Kidney glomerular epithelial cell (primary cell): Measurements from ENCODE around the gene RNF123.

Source experiments
- DNase-seq: peaks from one replicate; lab custom pipeline; 2025; lab: John Stamatoyannopoulos, UW

Gene RNF123

DNA sequence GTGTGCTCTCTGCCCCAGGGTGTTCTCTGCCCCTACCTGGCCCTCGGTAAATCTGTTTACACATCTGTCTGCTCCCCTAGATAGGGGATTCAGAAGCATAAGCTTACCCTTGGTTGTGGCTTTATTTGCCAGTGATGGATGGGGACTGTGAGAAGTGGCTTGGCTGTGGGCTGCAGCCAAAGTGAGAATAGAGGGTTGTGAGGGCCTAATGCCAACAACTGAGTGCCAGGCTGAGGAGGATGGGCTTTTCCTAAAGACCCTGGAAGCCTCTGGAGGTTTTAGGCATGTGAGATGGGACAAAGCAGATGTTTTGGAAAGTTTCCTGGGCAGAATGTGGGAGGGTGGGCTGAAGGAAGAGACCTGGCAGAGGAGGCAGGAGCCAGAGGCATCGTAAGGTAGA, 30.6 kb upstream of the RNF123 start:
- no peak for DNase-seq

DNA sequence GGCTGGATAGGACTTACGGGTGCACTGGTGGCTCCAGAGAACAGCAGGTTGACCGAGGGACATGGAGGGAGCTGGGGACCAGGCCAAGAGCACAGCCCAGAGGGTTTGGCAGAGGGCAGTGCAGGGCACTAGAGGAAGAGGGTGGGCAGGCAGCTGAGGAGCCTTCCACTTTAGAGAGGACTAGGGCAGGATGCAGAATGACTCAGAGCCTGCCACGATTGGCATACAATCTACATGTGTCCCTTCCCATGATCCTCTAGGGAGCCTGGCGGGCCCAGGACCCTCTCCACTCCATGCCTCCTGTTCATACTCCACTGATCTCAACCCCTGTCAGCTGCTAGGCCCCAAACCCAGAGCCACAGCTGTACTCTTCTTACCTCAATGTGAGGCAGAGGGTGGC, 29.6 kb upstream of the RNF123 start:
- DNase-seq = no peak

DNA sequence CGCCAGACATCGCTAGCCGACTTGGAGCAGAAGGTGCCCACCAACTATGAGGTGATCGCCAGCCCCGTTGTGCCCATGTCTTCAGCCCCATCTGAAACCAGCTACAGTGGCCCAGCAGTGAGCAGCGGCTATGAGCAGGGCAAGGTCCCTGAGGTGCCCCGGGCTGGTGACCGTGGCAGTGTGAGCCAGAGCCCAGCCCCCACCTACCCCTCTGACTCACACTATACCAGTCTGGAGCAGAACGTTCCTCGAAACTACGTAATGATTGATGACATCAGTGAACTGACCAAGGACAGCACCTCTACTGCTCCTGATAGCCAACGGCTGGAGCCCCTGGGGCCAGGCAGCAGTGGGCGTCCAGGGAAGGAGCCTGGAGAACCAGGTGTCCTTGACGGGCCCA, 28.1 kb upstream of the RNF123 start:
- no peak for DNase-seq

DNA sequence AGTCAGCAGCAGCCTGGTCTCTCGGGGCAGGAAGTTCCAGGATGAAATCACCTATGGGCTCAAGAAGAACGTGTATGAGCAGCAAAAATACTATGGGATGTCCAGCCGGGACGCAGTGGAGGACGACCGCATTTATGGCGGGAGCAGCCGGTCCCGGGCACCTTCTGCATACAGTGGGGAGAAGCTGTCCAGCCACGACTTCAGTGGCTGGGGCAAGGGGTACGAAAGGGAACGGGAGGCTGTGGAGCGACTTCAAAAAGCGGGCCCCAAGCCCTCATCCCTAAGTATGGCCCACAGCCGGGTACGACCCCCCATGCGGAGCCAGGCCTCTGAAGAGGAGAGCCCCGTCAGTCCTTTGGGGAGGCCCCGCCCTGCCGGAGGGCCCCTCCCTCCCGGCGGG, 27.3 kb upstream of the RNF123 start:
- no peak for DNase-seq

DNA sequence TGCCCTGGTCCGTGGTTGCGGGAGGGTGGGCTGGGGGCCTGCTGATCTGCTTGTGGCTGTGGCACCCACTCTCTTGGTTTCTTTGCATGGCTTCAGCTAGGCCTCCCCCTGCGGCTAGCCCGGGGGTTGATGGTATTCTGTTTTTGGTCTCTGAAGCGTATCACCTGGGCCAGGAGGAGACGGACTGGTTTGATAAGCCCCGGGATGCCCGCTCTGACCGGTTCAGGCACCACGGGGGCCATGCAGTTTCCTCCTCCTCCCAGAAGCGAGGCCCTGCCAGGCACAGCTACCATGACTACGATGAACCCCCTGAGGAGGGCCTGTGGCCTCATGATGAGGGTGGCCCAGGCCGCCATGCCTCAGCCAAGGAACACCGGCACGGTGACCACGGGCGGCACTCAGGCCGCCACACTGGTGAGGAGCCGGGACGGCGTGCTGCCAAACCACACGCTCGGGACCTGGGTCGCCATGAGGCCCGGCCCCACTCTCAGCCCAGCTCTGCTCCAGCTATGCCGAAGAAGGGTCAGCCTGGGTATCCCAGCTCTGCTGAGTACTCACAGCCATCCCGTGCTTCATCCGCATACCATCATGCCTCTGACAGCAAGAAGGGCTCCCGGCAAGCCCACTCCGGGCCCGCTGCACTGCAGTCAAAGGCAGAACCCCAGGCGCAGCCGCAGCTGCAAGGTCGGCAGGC, 26.5 kb upstream of the RNF123 start:
- no peak for DNase-seq

DNA sequence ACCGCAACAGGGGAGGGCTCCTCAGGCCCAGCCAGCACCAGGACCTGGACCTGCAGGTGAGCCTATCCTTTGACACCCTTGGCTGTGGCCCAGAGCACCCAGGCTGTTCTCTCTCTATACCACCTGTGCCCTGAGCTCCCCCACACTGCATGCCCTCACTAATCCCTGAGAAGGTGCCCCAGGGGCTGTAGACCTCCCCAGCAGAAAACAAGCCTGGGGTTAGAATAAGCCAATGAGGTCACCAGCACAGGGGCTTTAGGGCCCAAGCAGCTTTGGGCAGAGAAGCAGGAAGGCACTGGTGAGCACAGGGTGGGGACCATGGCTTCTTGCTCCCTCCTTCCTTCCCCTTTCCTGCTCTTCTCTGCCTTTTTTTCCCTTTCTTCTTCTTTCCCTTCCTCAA, 25.5 kb upstream of the RNF123 start:
- DNase-seq = no peak

DNA sequence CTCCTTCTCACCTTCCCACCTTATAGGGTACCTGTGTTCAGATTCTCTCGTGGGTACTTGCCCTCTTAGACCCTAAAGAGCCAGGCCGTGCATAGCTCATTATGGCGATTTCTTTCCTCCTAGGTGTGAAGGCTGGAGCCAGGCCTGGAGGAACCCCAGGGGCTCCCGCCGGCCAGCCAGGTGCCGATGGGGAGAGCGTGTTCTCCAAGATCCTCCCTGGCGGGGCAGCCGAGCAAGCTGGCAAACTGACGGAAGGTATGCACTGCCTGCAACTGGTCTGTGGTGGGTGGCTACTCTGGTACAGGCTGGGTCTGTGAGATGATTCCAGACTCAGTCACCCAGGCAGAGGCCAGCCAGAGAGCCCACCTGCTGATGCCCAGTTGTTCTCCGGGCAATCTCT, 25.1 kb upstream of the RNF123 start:
- DNase-seq = no peak

DNA sequence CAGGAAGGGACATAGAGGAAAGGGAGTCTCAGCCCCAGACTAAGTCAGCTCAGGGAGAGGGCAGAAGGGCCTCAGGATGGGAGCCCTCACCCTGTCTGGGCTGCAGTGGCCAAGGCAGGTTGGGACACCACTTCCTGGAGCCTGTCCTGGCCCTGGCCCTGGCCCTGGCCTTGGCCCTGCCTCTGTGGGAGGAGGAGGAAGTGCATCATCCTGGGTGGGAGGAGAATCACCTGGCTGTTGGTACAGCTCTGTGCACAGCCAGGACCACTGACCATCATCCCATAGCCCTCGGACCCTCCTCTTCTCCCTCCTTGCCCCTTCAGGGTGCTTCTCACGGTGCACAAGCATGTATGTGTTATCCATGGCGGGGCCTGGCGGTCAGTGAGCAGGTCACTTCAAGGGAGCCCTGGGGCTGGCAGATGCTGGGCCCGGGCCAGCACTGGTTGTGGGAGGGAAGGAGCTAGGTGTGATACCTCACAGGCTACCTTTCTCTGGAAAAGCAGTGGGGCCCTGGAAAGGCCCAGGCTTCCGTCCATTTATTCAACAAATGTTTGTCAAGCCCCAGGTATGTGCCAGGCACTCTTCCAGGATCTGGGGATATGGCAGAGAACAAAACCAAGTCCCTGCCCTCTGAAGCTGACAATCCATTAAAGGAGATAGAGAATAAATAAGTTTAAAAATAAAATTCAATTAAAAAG, 23.4 kb upstream of the RNF123 start:
- no peak for DNase-seq

DNA sequence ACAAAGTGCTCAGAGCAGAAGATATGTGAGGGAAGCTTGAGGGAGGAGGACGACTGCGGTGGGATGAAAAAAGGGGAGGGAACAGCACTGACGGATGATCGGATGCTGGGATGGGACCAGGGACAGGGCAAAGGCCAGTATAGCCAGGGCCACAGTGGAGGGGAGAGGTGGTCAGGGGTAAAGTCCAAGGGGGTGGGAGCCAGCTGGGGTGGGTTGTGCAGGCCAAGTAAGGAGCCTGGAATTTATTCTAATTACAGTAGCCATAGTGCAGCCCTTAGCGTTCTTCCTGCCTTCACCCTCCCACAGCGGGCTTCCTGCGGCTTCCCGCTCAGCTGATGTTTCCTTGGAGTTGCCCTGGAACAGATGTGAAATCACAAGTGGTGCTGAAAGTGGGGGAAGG, 22.8 kb upstream of the RNF123 start:
- no peak for DNase-seq

DNA sequence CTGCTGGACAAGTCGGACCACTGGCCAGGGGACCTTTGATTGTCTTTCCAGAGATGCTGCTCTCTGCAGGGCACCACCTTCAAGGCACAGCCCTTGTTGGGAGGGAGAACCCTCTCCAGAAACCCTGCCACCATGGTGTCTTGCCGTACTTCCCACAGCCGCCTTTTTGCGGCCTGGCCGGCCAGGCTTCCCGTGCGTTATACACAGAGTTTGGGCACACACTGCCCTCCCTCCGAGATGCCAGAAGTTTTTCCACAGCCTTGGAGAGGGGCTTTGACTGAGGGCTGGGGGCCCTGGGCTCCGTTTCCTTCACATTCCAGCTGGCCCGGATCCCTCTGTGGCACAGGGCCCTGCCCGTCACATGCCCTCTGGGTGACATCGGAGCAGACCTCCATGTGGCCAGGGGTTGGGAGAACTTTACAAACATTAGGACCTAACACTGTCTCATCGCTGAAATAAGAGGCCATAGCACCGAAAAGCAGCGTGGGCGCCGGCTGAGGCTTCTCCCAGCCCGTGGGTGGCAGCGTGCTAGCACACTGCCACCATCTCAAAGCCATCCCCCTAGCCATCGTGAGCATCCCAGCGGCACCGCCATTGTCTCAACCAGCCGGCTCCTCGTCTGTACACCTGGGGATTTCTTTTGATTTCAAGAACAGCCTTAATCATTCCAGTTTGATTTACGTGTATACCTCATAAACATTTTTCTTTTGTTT, 21.5 kb upstream of the RNF123 start:
- no peak for DNase-seq

DNA sequence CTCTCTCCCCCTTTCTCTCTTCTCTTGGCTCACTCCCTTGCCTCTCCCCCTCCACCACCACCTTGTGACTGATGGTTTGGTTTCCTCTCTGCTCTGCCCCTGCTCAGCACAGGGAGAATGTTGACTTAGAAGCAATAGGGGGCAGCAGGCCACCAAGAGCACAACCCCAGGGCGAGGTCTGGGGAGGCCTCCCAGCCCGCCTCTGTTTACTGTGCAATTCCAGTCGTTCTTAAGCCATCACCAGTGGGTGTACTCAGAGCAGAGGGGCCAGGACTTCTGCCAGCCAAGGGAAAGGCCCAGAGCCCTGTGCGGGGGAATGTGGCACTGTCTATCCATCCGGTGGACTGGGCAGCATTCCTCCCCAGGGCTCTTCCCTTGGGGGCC, 21.0 kb upstream of the RNF123 start:
- peak; percentile 90 for DNase-seq

DNA sequence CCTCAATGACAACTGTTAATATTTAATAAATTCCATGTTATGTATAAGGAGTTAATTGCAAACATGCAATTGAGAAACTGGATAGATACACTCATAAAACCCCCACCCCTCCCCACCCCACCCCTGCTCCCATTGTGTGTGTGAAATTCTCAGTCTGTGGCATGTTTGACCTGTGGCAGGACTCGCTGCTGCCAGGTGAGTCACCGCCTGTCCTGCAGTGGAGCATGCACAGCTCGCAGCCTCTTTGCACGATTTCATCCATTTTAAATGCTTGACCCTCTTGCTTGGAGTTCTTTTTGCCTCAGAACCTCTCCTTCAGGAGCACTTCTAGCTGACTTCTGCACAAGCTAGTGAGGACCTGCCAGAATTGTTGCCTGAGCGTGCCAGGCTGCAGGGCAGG, 20.5 kb upstream of the RNF123 start:
- DNase-seq = peak; percentile 90

DNA sequence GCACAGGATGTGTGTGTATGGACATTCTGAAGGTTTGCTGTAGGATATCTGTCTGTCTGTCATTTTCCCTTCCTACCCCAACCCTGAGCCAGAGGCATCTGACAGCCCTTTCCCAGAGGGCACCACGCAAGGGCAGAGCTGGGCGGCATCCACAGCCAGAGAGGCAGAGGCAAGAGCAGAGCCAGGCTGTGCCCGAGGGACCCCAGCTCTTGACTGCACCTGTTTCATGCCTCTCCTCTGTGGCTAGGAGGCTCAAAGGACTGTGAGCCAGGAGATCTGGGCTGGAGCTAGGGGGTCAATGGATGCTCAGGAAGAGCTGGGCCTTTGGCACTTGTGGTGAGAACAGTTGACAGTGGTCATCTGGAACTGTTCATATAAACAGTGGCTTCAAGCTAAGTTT, 20.0 kb upstream of the RNF123 start:
- no peak for DNase-seq

DNA sequence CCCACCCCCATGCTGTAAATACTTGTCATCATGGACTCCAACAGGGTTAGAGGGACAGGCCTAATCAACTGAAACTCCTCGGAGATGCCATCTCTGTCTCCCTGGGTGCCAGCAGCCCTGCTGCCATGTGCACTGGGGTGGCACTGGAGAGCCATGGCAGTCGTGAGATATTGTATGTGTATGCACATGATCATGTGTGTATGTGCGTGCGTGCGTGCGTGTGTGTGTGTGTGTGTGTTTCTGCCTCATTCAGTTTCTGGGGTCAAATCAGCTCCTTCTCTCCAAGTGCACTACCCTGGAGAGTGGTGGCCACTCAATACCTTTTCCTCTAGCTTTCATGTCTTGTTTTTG, 18.4 kb upstream of the RNF123 start:
- DNase-seq = no peak

DNA sequence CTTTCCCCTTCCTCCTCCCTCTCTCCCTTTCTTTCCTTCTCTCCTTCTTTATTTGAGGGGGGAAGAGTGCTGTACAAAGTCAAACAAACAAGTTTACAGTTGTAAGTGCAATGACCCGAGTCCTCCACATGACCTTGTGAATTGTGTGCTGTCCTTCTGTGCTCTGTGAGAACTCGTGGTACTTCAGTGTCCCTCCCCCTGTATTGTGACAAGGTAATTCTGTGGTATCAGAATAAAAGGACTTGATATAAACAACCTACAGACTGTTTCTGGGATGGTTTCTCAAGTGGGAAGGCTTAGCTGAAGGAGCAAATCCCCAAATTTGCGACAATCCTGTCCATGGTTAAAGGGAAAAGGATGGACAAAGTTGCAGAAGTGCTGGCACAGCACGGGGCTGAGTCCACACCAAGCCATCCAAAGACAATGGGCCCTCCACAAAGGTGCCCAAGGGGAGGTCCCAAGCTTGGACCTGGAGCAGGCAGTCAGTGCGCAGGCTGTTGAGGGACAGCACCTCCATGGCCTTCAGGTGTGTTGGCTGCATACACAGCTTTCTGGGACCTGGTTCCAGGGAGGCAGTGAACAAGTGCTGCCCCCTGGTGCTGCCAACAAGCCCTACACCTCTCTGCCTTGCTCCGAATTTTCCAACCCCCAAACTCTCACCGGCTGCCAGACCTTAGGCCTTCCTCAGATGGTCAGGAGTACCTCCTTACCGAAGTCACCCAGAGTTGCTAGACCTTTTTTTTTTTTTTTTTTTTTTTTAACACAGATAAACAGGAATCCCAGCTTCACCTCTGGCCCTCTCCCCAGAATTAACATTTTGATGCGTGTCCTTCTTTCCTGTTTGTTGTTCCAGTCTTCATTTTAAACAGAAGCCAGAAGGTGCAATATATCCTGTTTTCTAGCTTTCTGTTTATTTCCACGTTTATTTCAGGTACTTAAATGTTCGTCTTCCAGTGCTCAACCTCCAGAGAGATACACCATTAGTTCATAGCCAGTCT, 17.8 kb upstream of the RNF123 start:
- no peak for DNase-seq

DNA sequence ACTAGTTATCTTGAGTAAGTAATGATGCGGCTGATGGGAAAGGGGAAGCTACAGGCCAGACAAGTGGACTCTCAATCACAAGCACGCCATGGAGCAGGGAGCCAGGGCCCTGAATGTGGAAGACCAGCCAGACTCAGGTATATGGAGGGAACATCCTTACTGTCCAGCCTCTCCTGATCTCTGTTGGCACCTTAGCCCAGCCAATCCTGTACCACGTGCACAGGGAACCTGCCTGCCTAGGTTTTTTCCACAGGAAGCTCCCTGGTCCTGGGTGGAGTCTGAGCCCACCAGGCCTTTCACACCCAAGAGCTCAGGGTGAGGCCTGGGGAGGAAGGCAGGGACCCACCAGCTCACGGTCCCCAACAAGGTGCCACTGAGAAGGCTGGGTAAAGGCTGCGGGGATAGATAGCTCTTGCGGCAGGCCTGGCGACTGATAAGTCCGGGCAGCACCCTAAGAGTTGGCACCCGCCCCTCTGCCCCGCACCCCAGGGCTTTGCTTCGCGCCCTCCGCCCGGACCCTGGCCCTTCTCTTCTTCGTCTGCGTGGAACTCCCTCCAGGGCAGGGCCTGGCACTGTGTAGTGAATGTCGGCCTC, 16.1 kb upstream of the RNF123 start:
- DNase-seq = no peak

DNA sequence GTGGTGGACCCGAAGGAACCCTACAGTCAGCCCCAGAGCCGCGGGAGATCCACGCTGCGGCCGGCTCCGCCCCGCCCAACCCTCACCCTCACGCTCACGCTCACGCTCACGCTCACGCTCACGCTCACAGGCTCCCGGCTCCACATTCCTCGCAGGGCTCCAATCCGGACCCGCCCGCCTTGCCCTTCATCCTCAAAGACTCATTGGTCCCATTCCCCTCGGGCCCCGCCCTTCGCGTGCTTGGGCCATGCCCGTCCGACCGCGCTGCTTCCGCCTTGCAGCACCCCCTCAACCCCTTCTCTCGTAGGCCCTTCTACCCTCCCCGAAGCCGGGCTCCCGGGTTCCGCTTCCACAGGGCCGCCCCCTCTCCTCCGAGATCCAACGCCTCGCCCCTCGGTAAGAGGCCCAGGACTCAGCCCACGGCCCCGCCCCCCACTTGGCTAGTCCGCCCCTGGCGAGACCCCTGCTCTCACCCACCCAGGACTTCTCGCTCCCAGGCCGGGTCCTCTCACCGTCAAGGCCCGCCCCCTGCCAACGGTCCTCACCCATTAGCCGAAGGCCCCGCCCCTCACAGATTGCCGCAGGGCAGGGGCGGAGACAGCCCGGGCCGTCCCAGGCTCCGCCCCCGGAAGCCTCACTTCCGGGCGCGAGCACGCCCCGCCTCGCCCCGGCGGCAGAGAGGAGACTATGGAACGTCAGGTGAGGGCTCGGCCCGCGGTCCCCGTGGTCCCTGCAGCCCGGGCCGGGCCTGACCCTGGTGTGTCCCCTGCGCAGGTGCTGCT, 15.5 kb upstream of the RNF123 start, which contains the start of gene APEH:
Gene APEH, plus strand, starts transcription at position 637 of the 782 bp plus-strand sequence. Its CDS starts 51 bp downstream, at position 688.
- no peak for DNase-seq

DNA sequence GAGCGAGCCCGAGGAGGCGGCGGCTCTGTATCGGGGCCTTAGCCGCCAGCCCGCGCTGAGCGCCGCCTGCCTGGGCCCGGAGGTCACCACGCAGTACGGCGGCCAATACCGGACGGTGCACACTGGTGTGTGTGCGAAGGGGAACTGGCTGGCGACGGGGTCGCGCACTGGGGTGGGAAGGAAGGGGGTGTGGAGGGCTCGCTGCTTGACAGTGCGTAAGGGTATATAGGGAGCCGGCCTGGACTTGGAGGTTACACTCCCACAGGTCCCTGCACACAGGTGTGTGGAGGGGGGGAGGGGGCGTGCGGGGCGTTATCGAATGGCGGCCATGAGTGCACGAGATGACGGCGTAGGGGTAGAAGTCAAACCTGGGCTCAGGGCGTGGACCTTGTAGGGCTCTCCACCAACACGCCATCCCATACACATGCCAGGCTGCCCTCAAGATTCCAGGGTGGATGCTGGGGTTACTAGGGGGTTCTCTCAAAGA, 14.8 kb upstream of the RNF123 start:
- no peak for DNase-seq

DNA sequence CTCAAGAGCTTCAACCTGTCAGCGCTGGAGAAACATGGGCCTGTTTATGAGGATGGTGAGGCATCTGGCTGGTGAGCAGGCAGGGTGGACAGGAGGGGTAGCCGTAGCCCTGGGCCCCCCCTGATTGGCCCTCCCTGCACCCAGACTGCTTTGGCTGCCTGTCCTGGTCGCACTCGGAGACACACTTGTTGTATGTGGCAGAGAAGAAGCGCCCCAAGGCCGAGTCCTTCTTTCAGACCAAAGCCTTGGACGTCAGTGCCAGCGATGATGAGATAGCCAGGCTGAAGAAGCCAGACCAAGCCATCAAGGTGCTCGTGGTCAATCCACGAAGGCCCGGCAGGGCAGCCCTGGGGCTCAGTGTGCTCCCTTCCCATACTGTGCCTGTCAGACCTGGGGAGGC, 13.4 kb upstream of the RNF123 start:
- no peak for DNase-seq

DNA sequence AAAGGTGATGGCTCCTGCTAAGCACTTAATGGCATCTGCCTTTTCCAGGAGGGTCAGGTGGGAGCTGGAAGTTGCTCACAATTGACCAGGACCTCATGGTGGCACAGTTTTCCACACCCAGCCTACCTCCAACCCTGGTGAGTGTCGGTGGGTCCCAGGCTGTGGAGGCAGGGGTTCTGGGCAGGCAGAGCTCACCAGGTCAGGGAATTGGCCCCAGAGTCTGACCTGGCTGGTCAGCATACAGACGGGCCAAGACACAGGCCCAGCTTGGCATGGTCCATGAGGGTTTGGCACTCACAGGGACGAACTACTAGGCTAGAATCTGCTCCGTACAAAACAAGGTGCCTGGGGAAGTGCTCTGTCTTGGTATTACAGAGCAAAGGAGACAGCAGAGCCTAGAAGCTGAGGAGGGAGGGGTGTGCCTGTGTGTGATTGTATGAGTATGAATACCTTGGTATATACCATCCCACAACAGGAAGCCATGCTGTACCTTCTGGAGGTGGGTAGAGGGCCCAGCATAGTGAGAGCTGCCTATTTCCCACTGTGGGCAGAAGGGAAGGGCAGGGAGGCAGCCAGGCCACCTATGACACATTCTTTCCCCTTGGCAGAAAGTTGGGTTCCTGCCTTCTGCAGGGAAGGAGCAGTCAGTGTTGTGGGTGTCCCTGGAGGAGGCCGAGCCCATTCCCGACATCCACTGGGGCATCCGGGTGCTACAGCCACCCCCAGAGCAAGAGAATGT, 8.7 kb upstream of the RNF123 start:
- no peak for DNase-seq
